ENCODE measurements around the gene IFT81.

IFT81 gene

GRCh38 chr12:110107369-110108281, 16.5 kb upstream of the IFT81 start:
- in situ Hi-C loops (cut with MboI; ENCODE audit: low sequenced_read_pairs) = loop anchor here (25.0 kb wide), 1 partner anchor 480 kb away; the partner anchor contains the start of gene PPTC7

- in situ Hi-C loops (cut with MboI; ENCODE audit: low sequenced_read_pairs) = loop anchor here (25.0 kb wide), 1 partner anchor 479 kb away; the partner anchor contains the start of gene PPTC7
Measured at GRCh38 chr12:110108309-110109036, 15.7 kb upstream of the IFT81 start.

GRCh38 chr12:110109037-110109836, 14.9 kb upstream of the IFT81 start:
- in situ Hi-C loops (cut with MboI; ENCODE audit: low sequenced_read_pairs) = loop anchor here (25.0 kb wide), 1 partner anchor 478 kb away; the partner anchor contains the start of gene PPTC7

- in situ Hi-C loops (cut with MboI; ENCODE audit: low sequenced_read_pairs) = loop anchor here (25.0 kb wide), 1 partner anchor 477 kb away; the partner anchor contains the start of gene PPTC7
Measured at GRCh38 chr12:110109837-110110535, 14.2 kb upstream of the IFT81 start.

- in situ Hi-C loops (cut with MboI; ENCODE audit: low sequenced_read_pairs) = loop anchor here (25.0 kb wide), 1 partner anchor 476 kb away; the partner anchor contains the start of gene PPTC7
Measured at GRCh38 chr12:110111476-110112334, 12.5 kb upstream of the IFT81 start.

GRCh38 chr12:110112335-110112660, 11.9 kb upstream of the IFT81 start:
- in situ Hi-C loops (cut with MboI; ENCODE audit: low sequenced_read_pairs) = loop anchor here (25.0 kb wide), 1 partner anchor 475 kb away; the partner anchor contains the start of gene PPTC7

- in situ Hi-C loops (cut with MboI; ENCODE audit: low sequenced_read_pairs) = loop anchor here (25.0 kb wide), 1 partner anchor 473 kb away; the partner anchor contains the start of gene PPTC7
Measured at GRCh38 chr12:110114528-110114937, 9.6 kb upstream of the IFT81 start.

GRCh38 chr12:110115675-110116074, 8.5 kb upstream of the IFT81 start:
- in situ Hi-C loops (cut with MboI; ENCODE audit: low sequenced_read_pairs) = loop anchor here (25.0 kb wide), 1 partner anchor 472 kb away; the partner anchor contains the start of gene PPTC7

GRCh38 chr12:110116623-110117022, 7.5 kb upstream of the IFT81 start:
- in situ Hi-C loops (cut with MboI; ENCODE audit: low sequenced_read_pairs) = loop anchor here (25.0 kb wide), 1 partner anchor 471 kb away; the partner anchor contains the start of gene PPTC7

GRCh38 chr12:110117210-110117609, 6.9 kb upstream of the IFT81 start:
- in situ Hi-C loops (cut with MboI; ENCODE audit: low sequenced_read_pairs) = loop anchor here (25.0 kb wide), 1 partner anchor 470 kb away; the partner anchor contains the start of gene PPTC7

- in situ Hi-C loops (cut with MboI; ENCODE audit: low sequenced_read_pairs) = loop anchor here (25.0 kb wide), 1 partner anchor 469 kb away; the partner anchor contains the start of gene PPTC7
Measured at GRCh38 chr12:110117956-110118685, 6.0 kb upstream of the IFT81 start.

- in situ Hi-C loops (cut with MboI; ENCODE audit: low sequenced_read_pairs) = loop anchor here (25.0 kb wide), 1 partner anchor 464 kb away; the partner anchor contains the start of gene PPTC7
Measured at GRCh38 chr12:110122929-110123328, 1.2 kb upstream of the IFT81 start.

- in situ Hi-C loops (cut with MboI; ENCODE audit: low sequenced_read_pairs) = loop anchor here (25.0 kb wide), 1 partner anchor 463 kb away; the partner anchor contains the start of gene PPTC7
Measured at GRCh38 chr12:110123919-110124268, 263 bp upstream of the IFT81 start.

- in situ Hi-C loops (cut with MboI; ENCODE audit: low sequenced_read_pairs) = no loop called here
Measured at GRCh38 chr12:110126557-110126956, 2.4 kb downstream of the IFT81 start.

GRCh38 chr12:110134691-110135411, 10.7 kb downstream of the IFT81 start:
- in situ Hi-C loops (cut with MboI; ENCODE audit: low sequenced_read_pairs) = no loop called here

- in situ Hi-C loops (cut with MboI; ENCODE audit: low sequenced_read_pairs) = no loop called here
Measured at GRCh38 chr12:110135806-110136205, 11.6 kb downstream of the IFT81 start.

GRCh38 chr12:110137786-110138185, 13.6 kb downstream of the IFT81 start:
- in situ Hi-C loops (cut with MboI; ENCODE audit: low sequenced_read_pairs) = no loop called here
